Measurements from ENCODE around the gene BMP7. TPM values are rescaled to one million over a fixed set of nuclear protein-coding genes. Genes with fewer than 3 reads are reported as not detected.

The BMP7 gene
- total RNA-seq, 4 donors from 2014 or later = 4.6 to 7.1 (median 5.6) TPM

DNA sequence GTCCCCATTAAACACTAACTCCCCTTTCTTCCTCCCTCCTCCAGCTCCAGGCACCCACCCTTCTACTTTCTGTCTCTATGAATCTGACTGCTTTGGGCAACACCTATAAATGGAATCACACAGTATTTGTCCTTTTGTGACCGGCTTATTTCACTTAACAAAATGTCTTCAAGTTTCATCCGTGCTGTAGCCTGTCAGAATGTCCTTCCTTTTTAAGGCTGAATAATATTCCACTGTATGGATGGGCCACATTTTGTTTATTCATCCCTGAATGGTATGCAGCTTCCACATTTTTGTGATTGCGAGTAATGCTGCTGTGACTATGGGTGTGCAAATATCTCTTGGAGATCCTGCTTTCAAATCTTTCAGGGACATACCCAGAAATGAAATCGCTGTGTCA is 28.4 kb downstream of the BMP7 start:
- no peaks in the 10 kb centered on the region for H3K36me3 ChIP-seq
- H3K27ac ChIP-seq (replicated peaks in 1 of 4) = no peak overlapping the region
- WGBS = 94% methylated on average over 4 of the region's 4 CpGs
- intact Hi-C loops (cut with DNase I) = no loop called here
- DNase-seq (ENCODE audit: extremely low spot score) = no peak
- no peaks in the 10 kb centered on the region for H3K9me3 ChIP-seq
- H3K27me3 ChIP-seq = peaks cover 0 to 19% (median 0%) of the 10 kb centered on the region in 4 donors
- H3K4me1 ChIP-seq = peaks cover 0 to 13% (median 7%) of the 10 kb centered on the region in 4 donors
- no peak overlapping the region for H3K4me3 ChIP-seq
- TF ChIP-seq EP300 (IDR thresholded peaks at IDR 0.05) (no peak), POLR2AphosphoS5 (IDR thresholded peaks at IDR 0.05) (no peak), POLR2A (IDR thresholded peaks at IDR 0.05; ENCODE audit: low read depth) (no peak)
- TF ChIP-seq, protein P1, sequence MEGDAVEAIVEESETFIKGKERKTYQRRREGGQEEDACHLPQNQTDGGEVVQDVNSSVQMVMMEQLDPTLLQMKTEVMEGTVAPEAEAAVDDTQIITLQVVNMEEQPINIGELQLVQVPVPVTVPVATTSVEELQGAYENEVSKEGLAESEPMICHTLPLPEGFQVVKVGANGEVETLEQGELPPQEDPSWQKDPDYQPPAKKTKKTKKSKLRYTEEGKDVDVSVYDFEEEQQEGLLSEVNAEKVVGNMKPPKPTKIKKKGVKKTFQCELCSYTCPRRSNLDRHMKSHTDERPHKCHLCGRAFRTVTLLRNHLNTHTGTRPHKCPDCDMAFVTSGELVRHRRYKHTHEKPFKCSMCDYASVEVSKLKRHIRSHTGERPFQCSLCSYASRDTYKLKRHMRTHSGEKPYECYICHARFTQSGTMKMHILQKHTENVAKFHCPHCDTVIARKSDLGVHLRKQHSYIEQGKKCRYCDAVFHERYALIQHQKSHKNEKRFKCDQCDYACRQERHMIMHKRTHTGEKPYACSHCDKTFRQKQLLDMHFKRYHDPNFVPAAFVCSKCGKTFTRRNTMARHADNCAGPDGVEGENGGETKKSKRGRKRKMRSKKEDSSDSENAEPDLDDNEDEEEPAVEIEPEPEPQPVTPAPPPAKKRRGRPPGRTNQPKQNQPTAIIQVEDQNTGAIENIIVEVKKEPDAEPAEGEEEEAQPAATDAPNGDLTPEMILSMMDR (IDR thresholded peaks at IDR 0.05) = no peak

DNA sequence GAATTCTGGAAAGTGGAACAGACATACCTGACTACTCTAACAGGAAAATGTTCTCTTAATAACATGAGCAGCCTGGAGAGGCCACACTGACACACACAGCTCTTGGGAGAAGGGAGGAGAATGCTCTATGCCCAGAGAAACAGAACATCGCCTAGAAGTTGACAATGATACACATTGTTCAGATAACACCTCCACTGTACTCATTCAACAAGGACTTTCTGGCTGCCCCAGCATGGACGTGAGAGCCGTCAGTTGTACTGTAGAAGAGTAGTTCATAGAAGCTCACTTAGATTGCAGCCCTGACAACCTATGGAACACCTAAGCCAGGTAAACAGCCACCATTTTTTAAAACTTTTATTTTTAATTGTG is 28.9 kb downstream of the BMP7 start:
- DNase-seq (ENCODE audit: extremely low spot score) = no peak
- WGBS = 89% methylated on average over 3 of the region's 3 CpGs
- Histone ChIP-seq H3K27ac (replicated peaks in 1 of 4) (no peak overlapping the region), H3K4me3 (no peak overlapping the region), H3K4me1 (peaks cover 0 to 13% (median 7%) of the 10 kb centered on the region in 4 donors), H3K36me3 (no peaks in the 10 kb centered on the region), H3K9me3 (no peaks in the 10 kb centered on the region), H3K27me3 (peaks cover 0 to 20% (median 0%) of the 10 kb centered on the region in 4 donors)
- intact Hi-C loops (cut with DNase I) = no loop called here
- TF ChIP-seq POLR2AphosphoS5 (IDR thresholded peaks at IDR 0.05) (no peak), POLR2A (IDR thresholded peaks at IDR 0.05; ENCODE audit: low read depth) (no peak), EP300 (IDR thresholded peaks at IDR 0.05) (no peak)
- TF ChIP-seq, protein P1 (IDR thresholded peaks at IDR 0.05) = no peak

DNA sequence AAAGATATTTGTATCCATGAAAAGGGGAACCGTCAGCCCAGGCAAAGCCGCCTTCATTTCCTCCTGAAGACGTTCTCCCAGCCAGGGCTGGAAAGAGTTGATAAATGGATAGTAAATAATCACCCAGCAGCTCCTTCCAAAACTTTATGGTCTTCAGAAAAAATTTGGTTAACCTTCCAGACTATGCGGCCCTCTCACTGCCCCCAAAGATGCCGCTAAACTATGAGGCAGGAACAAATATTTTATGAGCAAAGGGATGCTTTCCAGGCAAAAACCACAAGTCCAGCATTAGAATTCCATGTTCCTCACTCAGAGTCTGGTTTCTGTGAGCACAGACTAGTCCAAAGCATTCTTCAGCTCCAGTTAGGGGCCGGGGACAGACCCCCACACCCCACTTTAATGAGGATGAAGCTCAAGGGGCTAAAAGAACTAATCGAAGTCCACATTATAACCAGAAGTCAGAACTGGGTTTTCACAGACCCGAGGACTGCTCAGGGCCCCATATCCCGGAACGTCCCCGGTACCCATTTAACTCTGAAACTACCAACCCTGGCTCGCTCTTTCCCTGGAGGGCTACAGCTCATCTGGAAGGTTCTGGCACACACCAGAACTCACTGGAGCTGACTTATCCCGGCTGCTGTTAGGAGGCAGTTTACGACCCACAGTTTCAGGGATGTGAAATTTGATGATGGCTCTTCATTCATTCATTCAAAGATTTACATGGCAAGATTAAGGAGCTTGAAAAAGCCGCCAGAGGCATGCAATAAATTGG is 29.4 kb downstream of the BMP7 start:
- TF ChIP-seq, protein P1 (IDR thresholded peaks at IDR 0.05) = no peak
- TF ChIP-seq EP300 (IDR thresholded peaks at IDR 0.05) (no peak), POLR2AphosphoS5 (IDR thresholded peaks at IDR 0.05) (no peak), POLR2A (IDR thresholded peaks at IDR 0.05; ENCODE audit: low read depth) (no peak)
- DNase-seq (ENCODE audit: extremely low spot score) = no peak
- Histone ChIP-seq H3K27me3 (peaks cover 0 to 22% (median 0%) of the 10 kb centered on the region in 4 donors), H3K9me3 (no peaks in the 10 kb centered on the region), H3K4me1 (peaks cover 0 to 12% (median 7%) of the 10 kb centered on the region in 4 donors), H3K36me3 (no peaks in the 10 kb centered on the region), H3K27ac (replicated peaks in 1 of 4) (no peak overlapping the region), H3K4me3 (no peak overlapping the region)
- 71% methylated on average over 11 of the region's 15 CpGs for WGBS
- intact Hi-C loops (cut with DNase I) = no loop called here

DNA sequence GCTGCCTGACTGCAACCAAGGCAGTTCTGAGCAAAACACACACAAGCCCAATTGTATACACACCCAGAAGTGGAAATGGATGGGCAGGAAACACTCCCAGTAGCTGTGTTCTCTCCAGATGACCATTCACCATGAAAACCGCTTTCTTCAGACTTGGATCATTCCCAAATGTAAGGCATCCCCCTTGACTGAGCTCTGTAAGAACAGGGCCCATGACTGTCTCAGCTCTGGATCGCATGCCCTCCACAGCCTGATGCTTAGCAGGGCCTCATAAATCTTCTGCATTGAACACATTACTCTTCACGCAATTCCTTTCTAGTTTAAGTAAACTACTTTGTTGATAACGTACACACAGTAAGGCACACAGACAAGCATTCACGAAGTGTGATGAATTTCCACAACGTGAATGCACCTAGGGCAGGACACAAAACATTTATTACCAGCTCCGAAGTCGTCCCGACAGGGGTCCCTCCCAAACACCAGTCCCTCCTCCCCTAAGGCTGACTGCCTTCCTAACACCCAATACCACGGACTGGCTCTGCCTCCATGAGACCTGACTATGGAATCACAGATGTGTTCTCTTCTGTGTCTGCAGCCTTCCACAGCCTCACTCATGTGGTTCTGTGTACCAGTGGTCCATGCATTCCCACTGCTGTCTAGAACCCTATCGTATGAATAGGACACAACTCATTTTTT is 31.7 kb downstream of the BMP7 start:
- TF ChIP-seq POLR2AphosphoS5 (IDR thresholded peaks at IDR 0.05) (no peak), POLR2A (IDR thresholded peaks at IDR 0.05; ENCODE audit: low read depth) (no peak)
- Histone ChIP-seq H3K27ac (replicated peaks in 1 of 4) (no peak overlapping the region), H3K36me3 (no peaks in the 10 kb centered on the region), H3K4me1 (no peaks in the 10 kb centered on the region), H3K9me3 (no peaks in the 10 kb centered on the region), H3K27me3 (peaks cover 0 to 25% (median 0%) of the 10 kb centered on the region in 4 donors), H3K4me3 (no peak overlapping the region)
- intact Hi-C loops (cut with DNase I) = no loop called here
- no peak for DNase-seq (ENCODE audit: extremely low spot score)
- 62% methylated on average over 9 of the region's 11 CpGs for WGBS

DNA sequence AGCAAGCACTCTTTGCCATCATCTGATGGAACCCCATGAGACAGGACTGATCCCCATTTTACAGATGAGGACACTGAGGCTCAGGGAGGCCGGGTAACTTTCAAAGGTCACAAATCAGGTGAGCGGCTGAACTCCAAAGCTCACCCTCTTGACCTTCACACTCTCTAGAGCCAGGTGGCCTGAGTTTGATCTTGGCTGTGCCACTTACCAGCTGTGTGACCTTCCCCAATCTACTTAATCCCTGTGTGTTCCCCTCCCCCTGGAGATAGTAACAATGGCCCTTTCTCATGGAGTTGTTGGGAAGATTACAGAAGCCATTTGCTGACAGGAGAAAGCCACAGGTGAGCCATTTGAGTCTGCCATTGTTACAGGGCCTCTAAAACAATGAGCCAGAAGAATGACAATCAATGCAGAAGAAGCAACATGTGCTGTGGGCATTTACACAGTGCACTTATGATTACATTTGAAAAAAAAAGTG is 34.5 kb downstream of the BMP7 start:
- Histone ChIP-seq H3K27ac (replicated peaks in 1 of 4) (no peak overlapping the region), H3K4me1 (no peaks in the 10 kb centered on the region), H3K9me3 (no peaks in the 10 kb centered on the region), H3K36me3 (no peaks in the 10 kb centered on the region), H3K27me3 (peaks cover 0 to 25% (median 0%) of the 10 kb centered on the region in 4 donors), H3K4me3 (no peak overlapping the region)
- WGBS = 77% methylated on average over 2 of the region's 2 CpGs
- no peak for TF ChIP-seq POLR2A (IDR thresholded peaks at IDR 0.05; ENCODE audit: low read depth)
- TF ChIP-seq EP300 (IDR thresholded peaks at IDR 0.05) = no peak
- TF ChIP-seq, protein P1 (IDR thresholded peaks at IDR 0.05) = no peak
- TF ChIP-seq POLR2AphosphoS5 (IDR thresholded peaks at IDR 0.05) = no peak
- intact Hi-C loops (cut with DNase I) = no loop called here
- DNase-seq (ENCODE audit: extremely low spot score) = no peak
